IPS-20b (cell line): ENCODE data around the gene VASN.

ENCODE experiments used
- H3K27ac ChIP-seq: one replicate; pipeline ENCODE4 v1.5.1; 2013; ENCODE audit warnings: low read length
- H3K27me3 ChIP-seq: 2 replicates; pipeline ENCODE4 v1.6.1; 2013; ENCODE audit warnings: mild to moderate bottlenecking, low read length, inconsistent platforms; ENCODE audit not compliant: insufficient read depth
- H3K36me3 ChIP-seq: 2 replicates; pipeline ENCODE4 v1.6.1; 2013; ENCODE audit warnings: low read depth, mild to moderate bottlenecking, inconsistent platforms, low read length, moderate library complexity; ENCODE audit not compliant: insufficient read depth
- H3K4me1 ChIP-seq: 2 replicates; pipeline ENCODE4 v1.6.1; 2013; ENCODE audit warnings: mild to moderate bottlenecking, control low read depth, inconsistent platforms, low read length, moderate library complexity; ENCODE audit not compliant: insufficient read depth
- H3K4me3 ChIP-seq: 2 replicates; pipeline ENCODE4 v1.5.1; 2013; ENCODE audit warnings: mild to moderate bottlenecking, low read length, inconsistent platforms
- H3K9ac ChIP-seq: 2 replicates; pipeline ENCODE4 v1.6.1; 2013; ENCODE audit warnings: low read depth, mild to moderate bottlenecking, inconsistent platforms, low read length, moderate library complexity
- H3K9me3 ChIP-seq: 2 replicates; pipeline ENCODE4 v1.6.1; 2013; ENCODE audit warnings: mild to moderate bottlenecking, low read depth, low read length, inconsistent platforms; ENCODE audit not compliant: insufficient read depth

Gene VASN

DNA sequence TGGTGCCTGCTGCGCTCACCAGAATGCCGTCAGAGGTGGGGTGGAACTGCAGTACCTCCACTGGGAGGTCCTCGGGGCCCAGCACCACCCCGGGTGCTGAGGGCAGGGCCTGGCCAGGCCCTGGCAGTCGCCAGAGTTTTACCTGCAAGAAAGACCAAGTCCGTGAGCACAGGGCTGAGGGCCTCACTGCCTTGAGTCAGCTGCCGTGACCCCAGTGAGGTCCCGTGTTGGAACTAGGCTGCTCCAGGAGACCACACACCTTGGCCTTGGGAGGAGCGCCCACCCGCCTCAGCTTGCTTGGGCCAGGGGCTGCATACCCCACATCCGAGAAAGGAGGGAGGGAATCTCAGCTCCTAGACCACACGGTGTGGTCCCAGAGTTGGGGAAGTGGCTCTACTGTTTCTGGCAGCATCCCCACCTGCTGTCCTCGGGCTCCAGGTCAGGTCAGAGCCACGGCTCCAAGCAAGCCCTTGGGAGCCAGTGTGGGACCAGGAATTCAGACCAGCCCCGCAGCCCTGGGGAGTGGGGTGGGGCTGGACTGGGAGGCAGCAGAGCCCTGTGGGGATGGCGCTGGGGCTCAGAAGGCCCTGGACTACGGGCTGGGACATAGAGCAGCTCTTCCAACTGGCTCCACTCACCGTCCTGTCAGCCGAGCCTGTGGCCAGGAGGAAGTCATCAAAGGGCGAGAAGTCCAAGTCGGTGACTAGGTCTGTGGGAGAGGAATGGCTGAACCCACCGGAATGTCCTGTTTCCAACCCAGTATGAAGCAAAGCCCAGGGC lies 36.1 kb downstream of the VASN start:
- Histone ChIP-seq H3K4me3 (no peak overlapping the region), H3K9me3 (no peaks in the 10 kb centered on the region), H3K4me1 (no peaks in the 10 kb centered on the region), H3K27ac (no peak overlapping the region), H3K27me3 (no peaks in the 10 kb centered on the region), H3K9ac (no peak overlapping the region), H3K36me3 (no peaks in the 10 kb centered on the region; the same call in 1 of the 2 replicates)

DNA sequence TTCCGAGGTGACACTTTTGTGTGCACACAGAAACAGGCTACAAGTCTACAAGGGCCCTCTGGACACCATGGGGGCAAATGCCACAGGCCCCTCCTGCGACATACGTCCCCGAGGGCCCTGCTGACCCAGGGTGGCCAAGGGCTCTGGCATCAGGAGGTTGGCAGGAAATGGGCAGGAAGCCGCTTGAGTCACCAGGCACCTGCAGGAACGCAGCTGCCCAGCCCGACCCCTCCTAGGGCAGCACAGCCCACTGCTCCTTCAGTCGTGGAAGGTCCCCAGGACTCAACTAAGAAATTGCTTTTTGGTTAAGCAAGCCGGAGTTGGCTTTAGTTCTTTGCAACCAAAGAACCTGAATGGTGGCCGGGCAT lies 36.7 kb downstream of the VASN start:
- H3K9me3 ChIP-seq: no peaks in the 10 kb centered on the region
- no peak overlapping the region for H3K9ac ChIP-seq
- H3K4me3 ChIP-seq: no peak overlapping the region
- H3K27ac ChIP-seq: no peak overlapping the region
- no peaks in the 10 kb centered on the region for H3K27me3 ChIP-seq
- no peaks in the 10 kb centered on the region; the same call in 1 of the 2 replicates for H3K36me3 ChIP-seq
- no peaks in the 10 kb centered on the region for H3K4me1 ChIP-seq

- no peak overlapping the region for H3K9ac ChIP-seq
- no peak overlapping the region for H3K27ac ChIP-seq
- H3K9me3 ChIP-seq: no peaks in the 10 kb centered on the region
- H3K36me3 ChIP-seq: no peaks in the 10 kb centered on the region; the same call in 1 of the 2 replicates
- H3K4me1 ChIP-seq: no peaks in the 10 kb centered on the region
- no peak overlapping the region for H3K4me3 ChIP-seq
- H3K27me3 ChIP-seq: no peaks in the 10 kb centered on the region
Measured at GRCh38 chr16:4409081-4409932, 37.7 kb downstream of the VASN start.

- Histone ChIP-seq H3K36me3 (no peaks in the 10 kb centered on the region; the same call in 1 of the 2 replicates), H3K27me3 (peaks cover 6% of the 10 kb centered on the region; the same call in 1 of the 2 replicates), H3K9ac (no peak overlapping the region)
Measured at GRCh38 chr16:4410335-4411075, 38.9 kb downstream of the VASN start.

DNA sequence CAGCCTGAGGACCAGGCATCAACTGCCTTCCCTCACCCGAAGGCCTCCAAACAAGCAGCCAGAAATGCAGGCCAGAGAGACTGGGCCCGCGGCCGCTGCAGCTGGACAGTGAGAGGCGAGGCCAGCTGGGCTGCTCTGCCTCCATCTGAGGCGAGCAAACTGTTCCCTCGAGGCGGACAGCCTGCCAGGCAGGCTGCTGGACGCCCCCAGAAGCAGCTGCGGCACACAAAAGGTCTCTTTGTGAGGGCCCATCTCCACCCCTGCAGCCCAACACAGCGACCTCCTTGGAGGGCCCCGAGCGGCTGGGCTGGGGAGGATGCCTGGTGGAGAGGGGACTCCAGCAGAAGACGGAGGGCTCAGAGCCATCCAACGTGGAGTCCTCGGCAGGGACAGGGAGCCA lies 40.0 kb downstream of the VASN start:
- H3K27ac ChIP-seq: no peak overlapping the region
- no peaks in the 10 kb centered on the region for H3K4me1 ChIP-seq
- H3K4me3 ChIP-seq: no peak overlapping the region
- H3K27me3 ChIP-seq: peaks cover 8% of the 10 kb centered on the region; the same call in 1 of the 2 replicates
- H3K9me3 ChIP-seq: no peaks in the 10 kb centered on the region
- no peaks in the 10 kb centered on the region; the same call in 1 of the 2 replicates for H3K36me3 ChIP-seq
- no peak overlapping the region for H3K9ac ChIP-seq

More at GRCh38 chr16:4410335-4411075, 38.9 kb downstream of the VASN start:
- H3K4me1 ChIP-seq: no peaks in the 10 kb centered on the region
- no peak overlapping the region for H3K27ac ChIP-seq
- no peaks in the 10 kb centered on the region for H3K9me3 ChIP-seq
- H3K4me3 ChIP-seq: no peak overlapping the region

- Histone ChIP-seq H3K36me3 (no peaks in the 10 kb centered on the region; the same call in 1 of the 2 replicates), H3K4me1 (no peaks in the 10 kb centered on the region), H3K4me3 (no peak overlapping the region), H3K9me3 (no peaks in the 10 kb centered on the region), H3K27ac (no peak overlapping the region), H3K27me3 (peaks cover 8% of the 10 kb centered on the region; the same call in 1 of the 2 replicates), H3K9ac (no peak overlapping the region)
Measured at GRCh38 chr16:4412159-4412558, 40.5 kb downstream of the VASN start.

GRCh38 chr16:4412854-4413253 lies 41.2 kb downstream of the VASN start:
- Histone ChIP-seq H3K36me3 (no peaks in the 10 kb centered on the region; the same call in 1 of the 2 replicates), H3K27me3 (peaks cover 8% of the 10 kb centered on the region; the same call in 1 of the 2 replicates), H3K9ac (no peak overlapping the region), H3K9me3 (no peaks in the 10 kb centered on the region), H3K4me1 (no peaks in the 10 kb centered on the region), H3K4me3 (no peak overlapping the region), H3K27ac (no peak overlapping the region)

GRCh38 chr16:4414187-4414917 lies 42.7 kb downstream of the VASN start:
- no peaks in the 10 kb centered on the region; the same call in 1 of the 2 replicates for H3K36me3 ChIP-seq
- H3K9me3 ChIP-seq: no peaks in the 10 kb centered on the region
- H3K9ac ChIP-seq: no peak overlapping the region
- no peaks in the 10 kb centered on the region for H3K4me1 ChIP-seq
- H3K27me3 ChIP-seq: peaks cover 8% of the 10 kb centered on the region; the same call in 1 of the 2 replicates
- no peak overlapping the region for H3K27ac ChIP-seq
- no peak overlapping the region for H3K4me3 ChIP-seq

DNA sequence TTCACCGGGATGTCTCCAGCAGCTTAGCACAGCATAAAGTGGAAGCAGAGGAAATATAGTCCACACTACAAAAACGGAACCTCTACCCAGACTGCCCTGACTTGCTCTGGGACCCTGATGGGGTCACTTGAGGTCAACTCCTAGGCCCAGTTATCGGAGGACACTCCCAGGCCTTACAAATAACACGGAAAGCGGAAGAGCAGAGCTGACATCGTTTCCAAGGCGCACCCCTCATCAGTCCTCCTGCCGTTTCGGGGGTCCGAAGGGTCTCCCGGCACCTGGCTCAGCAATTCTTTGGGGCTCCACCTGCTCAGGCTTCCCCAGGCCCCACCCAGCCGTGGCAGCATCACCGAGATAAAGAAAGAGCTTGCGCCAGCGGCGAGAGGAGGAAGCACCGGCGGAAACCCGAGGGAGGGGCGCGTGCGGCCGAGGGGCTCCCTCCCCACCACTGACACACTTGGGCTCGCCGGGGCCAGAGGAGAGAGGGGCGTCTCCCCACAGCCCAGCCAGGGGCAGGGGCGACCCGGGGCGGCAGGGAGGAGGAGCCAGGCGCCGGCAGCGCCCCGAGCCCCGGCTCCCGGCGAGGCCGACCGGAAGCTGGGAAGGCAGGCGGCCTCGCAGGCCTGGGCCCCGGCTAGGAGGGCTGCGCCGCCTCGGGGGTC lies 44.0 kb downstream of the VASN start:
- no peak overlapping the region for H3K27ac ChIP-seq
- no peaks in the 10 kb centered on the region; the same call in 1 of the 2 replicates for H3K36me3 ChIP-seq
- peak overlapping the region; percentile 75 for H3K4me3 ChIP-seq
- no peaks in the 10 kb centered on the region for H3K9me3 ChIP-seq
- H3K4me1 ChIP-seq: no peaks in the 10 kb centered on the region
- peaks cover 8% of the 10 kb centered on the region; the same call in 1 of the 2 replicates for H3K27me3 ChIP-seq
- peak overlapping the region; percentile 58; the same call in 1 of the 2 replicates for H3K9ac ChIP-seq

GRCh38 chr16:4416200-4417032 lies 44.8 kb downstream of the VASN start, which contains the start of gene CORO7:
TSS of gene CORO7 (minus strand) at chr16:4416596. CDS start at chr16:4416518, 78 bp downstream.
- Histone ChIP-seq H3K4me1 (no peaks in the 10 kb centered on the region), H3K9me3 (no peaks in the 10 kb centered on the region), H3K9ac (peak within 1 kb of the TSS; percentile 58; the same call in 1 of the 2 replicates), H3K27me3 (peaks cover 8% of the 10 kb centered on the region; the same call in 1 of the 2 replicates), H3K4me3 (peak within 1 kb of the TSS; percentile 75), H3K27ac (no peak within 1 kb of the TSS), H3K36me3 (no peaks in the 10 kb centered on the region; the same call in 1 of the 2 replicates)
